WI38 (cell line): ENCODE data around the gene ASB15.

Experiments
- H3K4me3 ChIP-seq: 2 replicates; pipeline ENCODE4 v1.5.1; 2011; ENCODE audit warnings: low read depth, mild to moderate bottlenecking, control low read depth, low read length
- CTCF ChIP-seq: IDR thresholded peaks from 2 replicates; pipeline ENCODE4 v1.5.1; 2012; ENCODE audit warnings: low read depth, mild to moderate bottlenecking, control low read depth, low read length

ASB15 gene

DNA sequence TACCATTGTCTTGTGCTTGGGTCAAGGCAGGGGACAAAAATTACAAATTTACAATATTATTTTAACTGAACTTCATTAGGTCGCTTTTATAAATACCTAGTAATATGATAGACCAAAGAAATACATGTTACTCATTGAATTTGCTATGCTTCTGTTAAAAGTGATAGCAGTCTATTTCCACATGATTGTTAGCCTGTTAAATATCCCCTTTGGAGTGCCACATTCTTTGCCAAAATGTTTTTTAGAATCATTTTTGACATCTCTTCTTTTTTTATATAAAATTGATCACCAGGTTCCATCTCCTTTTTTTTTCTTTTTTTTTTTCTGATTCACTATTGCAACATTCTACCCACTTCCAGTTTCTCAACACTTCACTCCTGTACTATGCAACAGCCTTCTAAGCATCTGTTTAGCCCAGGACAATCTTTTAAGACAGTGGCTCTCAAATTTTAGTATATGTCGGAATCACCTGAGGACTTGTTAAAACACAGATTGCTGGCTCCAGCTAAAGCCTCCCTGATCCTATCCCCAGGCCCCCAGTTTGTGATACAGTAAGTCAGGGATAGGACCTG lies 27.6 kb upstream of the ASB15 start:
- no peak overlapping the region for H3K4me3 ChIP-seq
- TF ChIP-seq CTCF = no peak

- H3K4me3 ChIP-seq = no peak overlapping the region
- no peak for TF ChIP-seq CTCF
These were observed 22.2 kb upstream of the ASB15 start for GRCh38 chr7:123579416-123579815.

GRCh38 chr7:123580406-123581161 lies 21.0 kb upstream of the ASB15 start:
- peak; percentile 74 for TF ChIP-seq CTCF
- H3K4me3 ChIP-seq = no peak overlapping the region

- TF ChIP-seq CTCF = no peak
- no peak overlapping the region for H3K4me3 ChIP-seq
These were observed 20.5 kb upstream of the ASB15 start for GRCh38 chr7:123581162-123581459.

- no peak overlapping the region for H3K4me3 ChIP-seq
- TF ChIP-seq CTCF = no peak
These were observed 17.8 kb upstream of the ASB15 start for GRCh38 chr7:123583821-123584220.

DNA sequence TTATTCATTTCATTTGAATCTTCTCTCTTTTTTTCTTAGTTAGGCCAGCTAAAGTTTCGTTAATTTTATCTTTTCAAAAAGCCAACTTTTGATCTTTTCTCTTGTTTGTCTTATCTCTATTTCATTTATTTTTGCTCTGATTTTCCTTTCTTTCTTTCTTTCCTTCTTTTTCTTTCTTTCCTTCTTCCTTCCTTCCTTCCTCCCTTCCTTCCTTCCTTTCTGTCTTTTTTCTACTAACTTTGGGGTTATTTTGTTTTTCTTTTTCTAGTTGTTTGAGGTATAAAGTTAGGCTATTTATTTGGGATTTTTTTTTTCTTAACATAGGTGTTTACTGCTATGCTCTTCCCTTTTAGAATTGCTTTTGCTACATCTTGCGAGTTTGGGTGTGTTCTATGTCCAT lies 13.2 kb upstream of the ASB15 start:
- TF ChIP-seq CTCF = no peak
- no peak overlapping the region for H3K4me3 ChIP-seq

DNA sequence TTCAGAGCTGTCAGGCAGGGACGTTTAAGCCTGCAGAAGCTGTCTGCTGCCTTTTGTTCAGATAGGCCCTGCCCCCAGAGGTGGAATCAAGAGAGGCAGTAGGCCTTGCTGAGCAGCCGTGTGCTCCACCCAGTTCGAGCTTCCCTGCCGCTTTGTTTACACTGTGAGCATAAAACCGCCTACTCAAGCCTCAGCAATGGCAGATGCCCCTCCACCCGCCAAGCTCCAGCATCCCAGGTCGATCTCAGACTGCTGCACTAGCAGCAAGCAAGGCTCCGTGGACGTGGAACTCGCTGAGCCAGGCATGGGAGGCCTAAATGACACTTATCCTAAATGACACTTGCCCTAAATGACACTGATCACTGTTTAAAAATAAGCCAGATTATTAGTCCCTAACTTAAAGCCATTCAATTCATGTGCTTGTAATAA lies 6.8 kb upstream of the ASB15 start:
- no peak for TF ChIP-seq CTCF
- no peak overlapping the region for H3K4me3 ChIP-seq
